GM12891 (cell line): ENCODE measurements around the gene PCBP3.

Experiments
- PAX5 ChIP-seq: IDR thresholded peaks from 2 replicates; pipeline ENCODE4 v1.6.1; 2011; ENCODE audit warnings: low read length, moderate library complexity, mild to moderate bottlenecking; ENCODE audit not compliant: insufficient read depth, severe bottlenecking
- POLR2A ChIP-seq: IDR thresholded peaks from 2 replicates; pipeline ENCODE4 v1.6.1; 2011; ENCODE audit warnings: low read depth, low read length, control low read depth
- POLR2AphosphoS5 ChIP-seq: IDR thresholded peaks from 2 replicates; pipeline ENCODE4 v1.6.1; 2011; ENCODE audit warnings: low read depth, low read length, control low read depth
- TAF1 ChIP-seq: IDR thresholded peaks from 2 replicates; pipeline ENCODE4 v1.6.1; 2011; ENCODE audit warnings: low read depth, low read length, control low read depth

GRCh38 chr21:45644041-45644906 is 749 bp downstream of the PCBP3 start:
- TF ChIP-seq POLR2A (no peak), PAX5 (no peak), POLR2AphosphoS5 (no peak), TAF1 (no peak)
